Activated T-cell treated with anti-CD3 and anti-CD28 coated beads, Interleukin-2, amount 50 U/mL, for 24 hours (primary cell): ENCODE data around the gene ADAM29.
"Not testable (repeated sequence)": the region's sequence is repeated elsewhere in the genome, so short reads cannot be mapped to it uniquely, and the experiment has no call there.

Source experiments
- DNase-seq: peaks from one replicate; pipeline ENCODE4 v3.0.0-alpha.2; 2020
- H3K27ac Mint-ChIP-seq: 2 replicates; pipeline ENCODE4 v1.8.0; 2020; ENCODE audit warnings: mild to moderate bottlenecking, mixed read lengths
- H3K27me3 Mint-ChIP-seq: 2 replicates; pipeline ENCODE4 v1.8.0; 2020; ENCODE audit warnings: mixed read lengths
- H3K36me3 Mint-ChIP-seq: 2 replicates; pipeline ENCODE4 v1.8.0; 2020; ENCODE audit warnings: low read depth, mixed read lengths
- H3K4me1 Mint-ChIP-seq: 2 replicates; pipeline ENCODE4 v1.8.0; 2020; ENCODE audit warnings: low read depth, mixed read lengths
- H3K4me3 Mint-ChIP-seq: 2 replicates; pipeline ENCODE4 v1.8.0; 2020; ENCODE audit warnings: mild to moderate bottlenecking, moderate library complexity, mixed read lengths
- H3K9me3 Mint-ChIP-seq: 2 replicates; pipeline ENCODE4 v1.8.0; 2020; ENCODE audit warnings: mixed read lengths

The ADAM29 gene

GRCh38 chr4:174996079-174996478 lies 77.9 kb downstream of the ADAM29 start:
- DNase-seq, result no peak
- no peak overlapping the region for H3K4me3 Mint-ChIP-seq
- H3K27me3 Mint-ChIP-seq, result no peaks in the 10 kb centered on the region
- peaks cover 6% of the 10 kb centered on the region for H3K9me3 Mint-ChIP-seq
- no peak overlapping the region for H3K27ac Mint-ChIP-seq
- no peaks in the 10 kb centered on the region for H3K36me3 Mint-ChIP-seq
- H3K4me1 Mint-ChIP-seq, result no peaks in the 10 kb centered on the region

- H3K9me3 Mint-ChIP-seq, result peaks cover 3% of the 10 kb centered on the region
Measured at GRCh38 chr4:174999407-174999806, 81.2 kb downstream of the ADAM29 start.

GRCh38 chr4:175017751-175018150 lies 99.6 kb downstream of the ADAM29 start:
- no peak for DNase-seq
- H3K27me3 Mint-ChIP-seq, result no peaks in the 10 kb centered on the region
- H3K36me3 Mint-ChIP-seq, result no peaks in the 10 kb centered on the region
- no peak overlapping the region for H3K4me3 Mint-ChIP-seq
- H3K27ac Mint-ChIP-seq, result no peak overlapping the region
- H3K4me1 Mint-ChIP-seq, result no peaks in the 10 kb centered on the region
- peaks cover 9% of the 10 kb centered on the region for H3K9me3 Mint-ChIP-seq

More at GRCh38 chr4:174999407-174999806, 81.2 kb downstream of the ADAM29 start:
- Mint-ChIP-seq H3K27ac (no peak overlapping the region), H3K36me3 (no peaks in the 10 kb centered on the region), H3K4me3 (no peak overlapping the region), H3K27me3 (no peaks in the 10 kb centered on the region), H3K4me1 (no peaks in the 10 kb centered on the region)
- DNase-seq, result no peak

- DNase-seq, H3K4me1 Mint-ChIP-seq, H3K27me3 Mint-ChIP-seq, H3K27ac Mint-ChIP-seq, H3K9me3 Mint-ChIP-seq, H3K4me3 Mint-ChIP-seq, H3K36me3 Mint-ChIP-seq: not testable (repeated sequence)
Measured at GRCh38 chr4:175019447-175019846, 101.3 kb downstream of the ADAM29 start.
